LNCaP clone FGC (cell line): Measurements from ENCODE around the gene DMGDH.
"Not testable (repeated sequence)": the region's sequence is repeated elsewhere in the genome, so short reads cannot be mapped to it uniquely, and the experiment has no call there.

Source experiments
- DNase-seq: peaks from one replicate; pipeline ENCODE4 v3.0.0-alpha.2; 2011; ENCODE audit warnings: low read depth
- H3K4me3 ChIP-seq: 2 replicates; pipeline ENCODE4 v1.5.1; 2011; ENCODE audit warnings: mild to moderate bottlenecking, low read depth, low read length, control low read depth
- CTCF ChIP-seq: IDR thresholded peaks from 2 replicates; pipeline ENCODE4 v1.5.1; 2012; ENCODE audit warnings: mild to moderate bottlenecking; ENCODE audit not compliant: control insufficient read depth, insufficient read depth; ENCODE audit errors: extremely low read depth

The DMGDH gene

DNA sequence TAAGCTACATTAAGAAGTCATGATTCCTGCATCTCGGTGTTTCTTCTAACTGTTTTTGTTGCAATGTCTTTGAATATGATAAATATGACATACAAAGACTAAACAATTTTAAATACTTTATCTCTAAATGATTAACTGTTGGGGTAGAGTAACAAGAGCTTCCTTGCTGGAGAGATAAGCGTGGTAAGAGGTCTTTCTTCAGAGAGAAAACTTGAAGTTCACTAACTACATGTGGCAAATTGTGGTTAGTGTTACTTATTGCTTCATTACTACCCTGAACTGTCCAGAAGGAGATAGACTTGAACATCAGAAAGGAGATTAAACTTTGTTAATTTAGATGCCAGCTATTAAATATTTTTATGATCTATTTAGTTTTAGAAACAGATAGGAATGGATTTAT lies 77.3 kb downstream of the DMGDH start:
- DNase-seq = no peak
- H3K4me3 ChIP-seq = no peak overlapping the region
- TF ChIP-seq CTCF = no peak

DNA sequence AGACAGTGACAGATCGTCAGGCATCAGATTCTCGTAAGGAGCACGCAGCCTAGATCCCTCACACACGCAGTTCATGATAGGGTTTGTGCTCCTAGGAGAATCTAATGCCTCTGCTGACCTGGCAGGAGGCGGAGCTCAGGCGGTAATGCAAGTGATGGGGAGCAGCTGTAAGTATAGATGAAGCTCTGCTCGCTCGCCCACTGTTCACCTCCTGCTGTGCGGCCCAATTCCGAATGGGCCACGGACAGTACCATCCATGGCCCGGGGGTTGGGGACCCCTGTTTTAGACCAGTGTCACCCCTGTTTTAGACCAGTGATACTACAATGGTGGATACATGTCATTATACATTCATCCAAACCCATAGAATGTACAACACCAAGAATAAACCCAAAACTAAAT lies 80.4 kb downstream of the DMGDH start:
- H3K4me3 ChIP-seq = no peak overlapping the region
- DNase-seq = no peak
- no peak for TF ChIP-seq CTCF

DNA sequence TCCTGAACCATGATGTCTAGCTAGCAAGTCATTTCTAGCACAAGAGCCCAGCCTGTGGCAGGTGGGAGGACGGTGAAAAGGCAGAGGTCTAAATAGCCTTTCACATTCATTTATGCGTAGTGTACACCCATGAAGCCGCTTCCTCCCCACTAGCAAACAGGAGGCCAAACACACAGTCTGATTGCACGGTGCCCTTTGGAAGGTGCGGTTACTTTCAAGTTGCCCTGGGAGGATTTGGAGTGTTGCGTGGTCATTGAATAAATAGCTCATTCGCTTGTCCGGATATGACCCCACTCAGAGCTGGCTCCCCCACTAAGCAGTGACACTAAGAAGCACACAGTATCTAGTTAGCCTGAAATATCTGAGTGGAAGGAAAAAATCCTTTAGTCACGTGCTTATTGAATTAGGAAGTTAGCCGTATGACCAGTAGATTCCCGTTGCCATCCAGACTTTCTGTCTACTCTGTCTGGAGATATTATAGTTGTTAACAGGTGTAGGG lies 83.7 kb downstream of the DMGDH start:
- TF ChIP-seq CTCF = no peak
- no peak for DNase-seq
- H3K4me3 ChIP-seq = peak overlapping the region; percentile 51

DNA sequence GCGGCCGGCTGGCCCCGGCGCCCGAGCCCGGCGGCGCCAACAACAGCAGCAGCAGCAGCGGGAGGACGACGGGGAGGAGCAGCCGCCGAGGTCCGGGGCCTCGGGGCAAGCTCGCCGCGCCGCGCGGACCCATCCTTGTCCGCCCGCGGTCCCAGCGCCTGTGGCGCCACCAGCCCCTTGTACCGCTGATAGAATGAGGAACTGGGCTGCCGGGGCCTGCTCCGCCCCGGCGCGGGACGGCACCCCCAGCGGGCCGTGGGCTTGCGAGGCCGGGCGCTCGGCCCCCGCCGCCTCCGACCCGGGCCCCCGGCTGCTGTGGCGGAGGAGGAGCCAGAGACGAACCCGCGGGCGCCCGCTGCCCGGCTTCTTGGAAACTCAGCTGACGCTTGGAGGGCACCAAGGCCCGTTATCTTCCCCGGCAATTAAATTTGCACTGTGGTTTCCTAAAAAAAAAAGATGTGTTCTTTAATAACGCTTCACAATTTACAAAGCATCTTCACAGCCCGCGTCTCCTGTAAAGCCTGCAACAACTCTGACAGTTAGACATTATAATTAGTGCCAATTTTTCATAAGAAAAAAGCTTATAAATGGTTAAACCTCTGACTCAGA lies 84.3 kb downstream of the DMGDH start, which contains the start of gene ARSB:
Gene ARSB (minus strand): TSS at position 195 of the 609 bp plus-strand sequence. CDS start 62 bp downstream, at position 133.
- peak within 1 kb of the TSS; percentile 51 for H3K4me3 ChIP-seq
- DNase-seq = no peak
- TF ChIP-seq CTCF = no peak

GRCh38 chr5:78984439-78985115 lies 84.9 kb downstream of the DMGDH start:
- peak overlapping the region; percentile 51 for H3K4me3 ChIP-seq
- peak; percentile 31 for DNase-seq
- TF ChIP-seq CTCF = 0 out of 2 replicates have a peak, but pooled peaks have one; percentile 15

DNA sequence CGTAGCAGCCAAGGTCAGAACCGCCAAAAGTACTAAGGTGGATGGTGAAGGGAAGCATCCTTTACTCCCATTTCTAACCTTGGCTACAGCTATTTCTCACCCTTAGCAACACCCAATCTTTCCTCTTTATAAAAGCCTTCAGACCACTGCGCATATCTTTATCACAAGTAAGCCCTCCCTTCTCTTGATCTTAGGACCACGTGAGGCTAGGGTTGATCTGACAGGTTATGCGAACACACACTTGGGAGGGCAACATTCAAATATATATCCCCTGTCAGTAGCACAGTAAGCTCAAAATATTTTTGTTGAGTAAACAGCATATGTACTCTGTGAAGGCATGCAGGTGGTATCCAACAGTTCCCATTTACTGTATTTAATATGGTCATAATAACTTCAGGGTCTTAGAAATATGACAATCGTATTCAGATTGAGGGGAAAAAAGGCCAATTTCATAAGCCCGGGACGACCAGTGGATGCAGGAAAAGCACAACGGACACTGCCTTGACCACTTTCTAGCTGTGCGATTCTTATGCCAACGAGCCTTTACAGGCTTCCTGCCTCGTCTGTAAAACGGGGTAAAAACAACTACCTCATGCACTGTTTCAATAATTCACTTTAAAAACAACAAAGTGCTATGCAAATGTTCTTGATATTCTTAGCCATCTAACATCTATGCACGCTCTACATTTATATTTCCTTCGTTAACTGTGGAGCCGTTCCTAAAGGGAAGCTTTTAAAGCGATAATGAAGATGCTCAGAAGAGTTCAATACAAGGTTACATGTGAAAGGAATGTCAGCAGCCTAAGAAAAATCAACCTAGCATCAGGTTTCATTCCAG lies 85.7 kb downstream of the DMGDH start:
- no peak for TF ChIP-seq CTCF
- DNase-seq = no peak
- peak overlapping the region; percentile 51 for H3K4me3 ChIP-seq

GRCh38 chr5:78983194-78983593 lies 86.3 kb downstream of the DMGDH start:
- not testable (repeated sequence) for DNase-seq, H3K4me3 ChIP-seq
